ENCODE results near the gene FBP2.

The FBP2 gene

GRCh38 chr9:94593459-94594345 is at the start of gene FBP2:
Gene FBP2, minus strand, starts transcription at chr9:94593824. Its CDS starts 98 bp downstream, at chr9:94593726.
- H3K9ac ChIP-seq (ENCODE audit: low read depth, low read length) = no peak within 1 kb of the TSS
- H3K4me1 ChIP-seq (ENCODE audit: control insufficient read depth, insufficient read depth, low read length) = no peaks in the 10 kb centered on the region
- H3K27me3 ChIP-seq (ENCODE audit: control insufficient read depth, insufficient read depth, low read length) = no peaks in the 10 kb centered on the region
- no peaks in the 10 kb centered on the region for H3K36me3 ChIP-seq (ENCODE audit: control insufficient read depth, insufficient read depth, low read length)
- H3K4me3 ChIP-seq (ENCODE audit: low read depth, low read length) = no peak within 1 kb of the TSS
- H3K27ac ChIP-seq (ENCODE audit: low read depth, low read length) = no peak within 1 kb of the TSS
- H3K9me3 ChIP-seq (ENCODE audit: control insufficient read depth, insufficient read depth, low read length) = no peaks in the 10 kb centered on the region

- Histone ChIP-seq H3K4me1 (ENCODE audit: control insufficient read depth, insufficient read depth, low read length) (peaks cover 7% of the 10 kb centered on the region; the same call in 1 of the 2 replicates), H3K9me3 (ENCODE audit: control insufficient read depth, insufficient read depth, low read length) (no peaks in the 10 kb centered on the region), H3K36me3 (ENCODE audit: control insufficient read depth, insufficient read depth, low read length) (no peaks in the 10 kb centered on the region), H3K27ac (ENCODE audit: low read depth, low read length) (no peak overlapping the region), H3K9ac (ENCODE audit: low read depth, low read length) (no peak overlapping the region), H3K4me3 (ENCODE audit: low read depth, low read length) (no peak overlapping the region), H3K27me3 (ENCODE audit: control insufficient read depth, insufficient read depth, low read length) (peaks cover 51% of the 10 kb centered on the region)
Measured at GRCh38 chr9:94643176-94643575, 49.6 kb upstream of the FBP2 start.

GRCh38 chr9:94642501-94642900 is 48.9 kb upstream of the FBP2 start:
- H3K27ac ChIP-seq (ENCODE audit: low read depth, low read length) = no peak overlapping the region
- peaks cover 7% of the 10 kb centered on the region; the same call in 1 of the 2 replicates for H3K4me1 ChIP-seq (ENCODE audit: control insufficient read depth, insufficient read depth, low read length)
- no peak overlapping the region for H3K4me3 ChIP-seq (ENCODE audit: low read depth, low read length)
- H3K9ac ChIP-seq (ENCODE audit: low read depth, low read length) = no peak overlapping the region
- peaks cover 57% of the 10 kb centered on the region for H3K27me3 ChIP-seq (ENCODE audit: control insufficient read depth, insufficient read depth, low read length)
- no peaks in the 10 kb centered on the region for H3K36me3 ChIP-seq (ENCODE audit: control insufficient read depth, insufficient read depth, low read length)
- H3K9me3 ChIP-seq (ENCODE audit: control insufficient read depth, insufficient read depth, low read length) = no peaks in the 10 kb centered on the region

- Histone ChIP-seq H3K9ac (ENCODE audit: low read depth, low read length) (peak overlapping the region; percentile 29; the same call in 1 of the 2 replicates), H3K9me3 (ENCODE audit: control insufficient read depth, insufficient read depth, low read length) (no peaks in the 10 kb centered on the region), H3K4me1 (ENCODE audit: control insufficient read depth, insufficient read depth, low read length) (peaks cover 7% of the 10 kb centered on the region; the same call in 1 of the 2 replicates), H3K27ac (ENCODE audit: low read depth, low read length) (peak overlapping the region; percentile 77), H3K27me3 (ENCODE audit: control insufficient read depth, insufficient read depth, low read length) (peaks cover 74% of the 10 kb centered on the region), H3K36me3 (ENCODE audit: control insufficient read depth, insufficient read depth, low read length) (no peaks in the 10 kb centered on the region), H3K4me3 (ENCODE audit: low read depth, low read length) (peak overlapping the region; percentile 54)
Measured at GRCh38 chr9:94639999-94640376, 46.4 kb upstream of the FBP2 start.

- H3K9ac ChIP-seq (ENCODE audit: low read depth, low read length) = peak within 1 kb of the TSS; percentile 29; the same call in 1 of the 2 replicates
- H3K27ac ChIP-seq (ENCODE audit: low read depth, low read length) = peak within 1 kb of the TSS; percentile 77
- no peaks in the 10 kb centered on the region for H3K9me3 ChIP-seq (ENCODE audit: control insufficient read depth, insufficient read depth, low read length)
- peaks cover 74% of the 10 kb centered on the region for H3K27me3 ChIP-seq (ENCODE audit: control insufficient read depth, insufficient read depth, low read length)
- peaks cover 7% of the 10 kb centered on the region; the same call in 1 of the 2 replicates for H3K4me1 ChIP-seq (ENCODE audit: control insufficient read depth, insufficient read depth, low read length)
- H3K4me3 ChIP-seq (ENCODE audit: low read depth, low read length) = peak within 1 kb of the TSS; percentile 54
- no peaks in the 10 kb centered on the region for H3K36me3 ChIP-seq (ENCODE audit: control insufficient read depth, insufficient read depth, low read length)
Measured at GRCh38 chr9:94639061-94639998, 45.7 kb upstream of the FBP2 start, which contains the start of gene FBP1. Gene FBP1, minus strand, starts transcription at chr9:94639518. Its CDS starts 208 bp downstream, at chr9:94639310.

GRCh38 chr9:94638335-94639060 is 44.9 kb upstream of the FBP2 start:
- Histone ChIP-seq H3K27ac (ENCODE audit: low read depth, low read length) (no peak overlapping the region), H3K36me3 (ENCODE audit: control insufficient read depth, insufficient read depth, low read length) (no peaks in the 10 kb centered on the region), H3K9me3 (ENCODE audit: control insufficient read depth, insufficient read depth, low read length) (no peaks in the 10 kb centered on the region), H3K4me1 (ENCODE audit: control insufficient read depth, insufficient read depth, low read length) (peaks cover 7% of the 10 kb centered on the region; the same call in 1 of the 2 replicates), H3K9ac (ENCODE audit: low read depth, low read length) (no peak overlapping the region), H3K27me3 (ENCODE audit: control insufficient read depth, insufficient read depth, low read length) (peaks cover 74% of the 10 kb centered on the region), H3K4me3 (ENCODE audit: low read depth, low read length) (peak overlapping the region; percentile 54)

- Histone ChIP-seq H3K9ac (ENCODE audit: low read depth, low read length) (no peak overlapping the region), H3K4me3 (ENCODE audit: low read depth, low read length) (no peak overlapping the region), H3K36me3 (ENCODE audit: control insufficient read depth, insufficient read depth, low read length) (no peaks in the 10 kb centered on the region), H3K9me3 (ENCODE audit: control insufficient read depth, insufficient read depth, low read length) (no peaks in the 10 kb centered on the region), H3K27me3 (ENCODE audit: control insufficient read depth, insufficient read depth, low read length) (peaks cover 23% of the 10 kb centered on the region), H3K4me1 (ENCODE audit: control insufficient read depth, insufficient read depth, low read length) (peaks cover 20% of the 10 kb centered on the region), H3K27ac (ENCODE audit: low read depth, low read length) (no peak overlapping the region)
Measured at GRCh38 chr9:94632737-94633136, 39.1 kb upstream of the FBP2 start.

- H3K9me3 ChIP-seq (ENCODE audit: control insufficient read depth, insufficient read depth, low read length) = no peaks in the 10 kb centered on the region
- no peak overlapping the region for H3K27ac ChIP-seq (ENCODE audit: low read depth, low read length)
- no peak overlapping the region for H3K9ac ChIP-seq (ENCODE audit: low read depth, low read length)
- peaks cover 11% of the 10 kb centered on the region; the same call in 1 of the 2 replicates for H3K27me3 ChIP-seq (ENCODE audit: control insufficient read depth, insufficient read depth, low read length)
- peaks cover 23% of the 10 kb centered on the region for H3K4me1 ChIP-seq (ENCODE audit: control insufficient read depth, insufficient read depth, low read length)
- no peaks in the 10 kb centered on the region for H3K36me3 ChIP-seq (ENCODE audit: control insufficient read depth, insufficient read depth, low read length)
- H3K4me3 ChIP-seq (ENCODE audit: low read depth, low read length) = no peak overlapping the region
Measured at GRCh38 chr9:94631599-94631998, 38.0 kb upstream of the FBP2 start.

- peak overlapping the region; percentile 39 for H3K27ac ChIP-seq (ENCODE audit: low read depth, low read length)
Measured at GRCh38 chr9:94630833-94631232, 37.2 kb upstream of the FBP2 start.

GRCh38 chr9:94630281-94630680 is 36.7 kb upstream of the FBP2 start:
- Histone ChIP-seq H3K27me3 (ENCODE audit: control insufficient read depth, insufficient read depth, low read length) (peaks cover 5% of the 10 kb centered on the region; the same call in 1 of the 2 replicates), H3K4me1 (ENCODE audit: control insufficient read depth, insufficient read depth, low read length) (peaks cover 23% of the 10 kb centered on the region), H3K4me3 (ENCODE audit: low read depth, low read length) (no peak overlapping the region)

More at GRCh38 chr9:94630833-94631232, 37.2 kb upstream of the FBP2 start:
- Histone ChIP-seq H3K9ac (ENCODE audit: low read depth, low read length) (no peak overlapping the region), H3K4me3 (ENCODE audit: low read depth, low read length) (no peak overlapping the region), H3K4me1 (ENCODE audit: control insufficient read depth, insufficient read depth, low read length) (peaks cover 23% of the 10 kb centered on the region), H3K27me3 (ENCODE audit: control insufficient read depth, insufficient read depth, low read length) (peaks cover 11% of the 10 kb centered on the region; the same call in 1 of the 2 replicates), H3K9me3 (ENCODE audit: control insufficient read depth, insufficient read depth, low read length) (no peaks in the 10 kb centered on the region), H3K36me3 (ENCODE audit: control insufficient read depth, insufficient read depth, low read length) (no peaks in the 10 kb centered on the region)

More at GRCh38 chr9:94630281-94630680, 36.7 kb upstream of the FBP2 start:
- H3K36me3 ChIP-seq (ENCODE audit: control insufficient read depth, insufficient read depth, low read length) = no peaks in the 10 kb centered on the region
- H3K9ac ChIP-seq (ENCODE audit: low read depth, low read length) = no peak overlapping the region
- H3K9me3 ChIP-seq (ENCODE audit: control insufficient read depth, insufficient read depth, low read length) = no peaks in the 10 kb centered on the region
- peak overlapping the region; percentile 39 for H3K27ac ChIP-seq (ENCODE audit: low read depth, low read length)
